HG03135 (cell line): ENCODE data around the gene TEAD3.

ENCODE experiments used
- ATAC-seq: cut with Tn5 transposase; IDR thresholded peaks from one replicate; pipeline ENCODE4 v1.9.1; 2021; ENCODE audit warnings: mild to moderate bottlenecking, moderate library complexity; ENCODE audit not compliant: unreplicated experiment

TEAD3 gene

GRCh38 chr6:35492974-35493284 lies 4.0 kb downstream of the TEAD3 start:
- no peak for ATAC-seq

DNA sequence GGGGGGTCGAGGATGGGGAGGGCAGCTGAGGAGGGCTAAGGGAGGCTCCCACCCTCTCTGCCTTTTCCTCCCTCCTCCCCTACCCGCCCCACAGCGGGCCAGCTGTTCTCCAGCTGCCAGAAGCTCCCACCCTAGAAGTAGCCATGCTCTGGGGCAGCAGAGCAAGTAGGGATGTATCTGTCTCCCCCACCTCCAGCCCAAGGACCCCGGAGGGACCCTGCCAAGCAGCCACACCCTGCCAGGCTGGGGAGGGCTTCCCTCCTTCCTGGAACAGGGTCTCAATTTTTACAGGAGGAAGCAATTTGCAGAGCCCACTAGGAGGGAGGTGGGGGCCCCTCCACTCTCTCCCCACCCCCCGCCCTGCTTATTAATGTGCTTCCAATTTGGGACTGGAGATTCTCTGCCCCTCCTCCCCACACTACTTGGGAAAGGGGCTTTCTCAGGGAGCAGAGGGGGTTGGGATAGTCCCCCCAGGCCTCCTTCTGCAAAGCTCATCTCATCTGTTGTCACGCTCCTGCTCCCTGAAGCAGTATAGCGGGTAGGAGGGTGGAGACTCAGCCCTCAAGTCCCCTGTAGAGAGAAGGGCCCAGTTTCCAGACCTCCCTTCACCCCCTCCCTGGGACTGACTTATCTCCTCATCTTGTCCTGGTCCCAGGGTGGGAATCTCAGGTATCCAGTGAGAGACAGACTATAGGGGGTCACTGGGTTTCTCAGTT lies 4.5 kb downstream of the TEAD3 start:
- ATAC-seq, result no peak

GRCh38 chr6:35491558-35492257 lies 5.2 kb downstream of the TEAD3 start:
- no peak for ATAC-seq

DNA sequence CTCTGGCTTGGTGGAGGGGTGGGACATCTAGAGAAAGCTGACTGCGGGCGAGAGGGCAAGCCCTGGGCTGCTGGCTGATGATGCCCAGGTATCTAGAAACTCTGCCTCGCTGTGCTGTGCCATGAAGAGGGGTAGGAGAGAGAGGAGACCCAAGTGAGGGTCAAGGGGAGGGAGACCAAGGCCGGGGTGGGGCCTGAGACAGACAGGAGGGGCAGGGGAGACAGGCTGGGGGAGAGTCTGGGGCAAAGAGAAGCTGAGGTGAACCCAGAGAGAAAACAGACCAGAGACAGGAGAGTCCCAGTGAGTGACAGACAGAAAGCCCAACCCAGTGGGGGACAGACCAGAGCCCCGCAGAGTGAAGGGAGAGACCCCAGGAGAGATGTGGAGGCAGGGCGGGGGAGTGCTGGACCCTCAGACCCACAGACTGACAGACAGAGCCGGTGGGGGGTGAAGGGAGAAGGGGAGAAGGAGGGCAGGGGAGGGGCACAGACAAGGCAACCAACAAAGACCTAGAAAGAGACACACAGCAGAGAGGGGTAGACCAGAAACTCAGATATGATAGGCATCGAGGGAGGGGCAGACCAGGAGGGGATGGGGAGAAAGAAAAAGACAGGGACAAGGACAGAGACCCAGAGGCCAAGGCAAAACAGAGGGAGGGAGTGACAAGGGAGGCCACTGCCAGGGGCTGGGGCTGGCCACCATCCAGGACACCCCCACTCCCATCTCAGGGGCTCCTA lies 5.9 kb downstream of the TEAD3 start:
- ATAC-seq, result no peak

DNA sequence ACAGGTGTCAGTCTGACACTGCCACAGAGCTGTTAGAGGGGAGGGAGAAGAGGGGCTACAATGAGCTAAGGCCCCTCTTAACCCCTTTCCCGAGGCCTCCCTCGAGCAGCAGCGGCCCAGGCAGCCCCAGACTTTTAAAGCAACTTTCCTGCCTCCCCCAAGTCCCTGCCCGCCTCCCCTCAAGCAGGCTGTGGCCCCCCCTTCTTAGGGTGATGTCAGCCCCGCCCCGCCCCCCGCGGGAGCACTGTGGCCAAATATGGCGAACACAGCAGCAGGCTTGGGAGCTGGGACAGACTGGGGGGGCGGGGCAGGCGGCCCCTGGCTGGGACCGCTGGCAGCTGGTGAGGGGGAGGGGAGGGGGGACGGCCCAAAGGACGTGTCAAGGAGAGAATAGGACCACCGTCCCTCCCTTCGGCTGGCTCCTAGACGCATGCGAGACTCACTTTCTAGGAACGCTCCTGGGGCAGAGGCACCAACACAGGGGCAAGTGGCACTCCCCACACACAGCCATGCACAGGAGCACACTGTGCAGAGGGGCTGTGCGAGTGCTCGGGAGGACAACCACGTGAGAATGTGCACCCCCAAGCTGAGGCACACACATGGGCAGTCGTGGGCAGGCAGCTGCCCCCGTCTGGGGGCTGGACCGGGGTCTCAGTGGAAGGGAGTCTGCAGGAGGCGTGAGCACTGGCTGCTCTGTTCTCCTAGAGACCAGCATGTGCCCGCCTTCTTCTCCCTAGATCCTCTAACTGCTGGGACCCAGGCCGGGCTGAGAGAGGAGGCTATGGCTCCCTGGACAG lies 6.7 kb downstream of the TEAD3 start:
- ATAC-seq, result no peak

DNA sequence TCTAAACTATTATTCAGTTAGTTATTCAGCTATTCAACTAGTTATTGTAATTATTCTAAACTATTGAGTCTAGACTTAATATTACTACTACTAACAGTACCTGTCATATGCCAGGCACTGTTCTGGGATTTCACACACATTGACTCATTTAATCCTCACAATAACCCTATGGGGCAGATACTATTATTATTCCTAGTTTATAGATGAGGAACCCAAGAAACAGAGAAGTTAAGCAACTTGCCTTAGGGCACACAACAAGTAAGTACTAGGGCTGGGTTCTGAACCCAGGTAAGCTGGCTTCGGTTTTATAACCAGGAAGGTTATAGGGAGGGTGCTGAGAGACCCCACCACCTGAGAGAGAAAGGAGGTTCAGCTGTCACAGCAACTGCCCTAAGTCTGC lies 7.8 kb downstream of the TEAD3 start:
- ATAC-seq, result no peak

DNA sequence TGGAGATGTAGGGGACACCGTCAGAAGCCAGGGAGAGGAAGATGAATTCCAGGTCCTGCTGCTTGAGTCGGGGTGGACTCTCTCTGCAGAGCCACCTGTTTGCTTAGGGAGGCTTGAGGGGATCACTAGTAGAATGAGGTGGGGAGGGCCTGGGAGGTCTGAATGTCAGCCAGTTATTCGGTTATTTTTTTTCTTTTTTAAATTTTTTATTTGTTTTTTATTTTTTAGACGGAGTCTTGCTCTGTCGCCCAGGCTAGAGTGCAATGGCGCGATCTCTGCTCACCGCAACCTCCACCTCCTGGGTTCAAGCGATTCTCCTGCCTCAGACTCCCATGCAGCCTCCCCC lies 8.4 kb downstream of the TEAD3 start:
- no peak for ATAC-seq

- no peak for ATAC-seq
These were observed 9.0 kb downstream of the TEAD3 start for GRCh38 chr6:35487658-35488516.

- ATAC-seq, result no peak
These were observed 10.6 kb downstream of the TEAD3 start for GRCh38 chr6:35486005-35486925.

DNA sequence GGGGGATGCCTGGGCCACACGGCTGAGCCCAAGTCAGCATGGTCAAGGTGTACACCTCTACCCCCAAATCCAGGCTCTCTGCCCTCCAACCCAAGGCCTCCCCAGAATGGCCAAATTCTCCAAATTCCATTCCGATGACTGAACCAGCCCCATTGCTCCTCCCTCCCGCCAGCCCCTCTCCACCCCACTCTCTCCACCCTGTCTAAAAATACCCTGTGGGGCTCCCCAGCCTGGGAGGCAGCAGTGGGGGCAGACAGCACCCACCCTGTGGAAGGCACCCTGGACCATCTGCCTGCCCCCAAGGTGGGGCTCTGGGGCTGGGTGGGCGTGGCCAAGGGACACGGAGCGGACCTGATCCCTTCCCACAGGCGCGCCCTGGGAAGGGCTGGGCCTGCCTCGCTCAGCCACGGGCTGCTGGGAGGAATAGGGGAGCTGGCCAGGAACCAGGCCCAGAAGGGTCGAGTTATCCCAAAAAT lies 11.4 kb downstream of the TEAD3 start:
- ATAC-seq, result no peak

GRCh38 chr6:35484921-35485392 lies 11.9 kb downstream of the TEAD3 start:
- no peak for ATAC-seq

DNA sequence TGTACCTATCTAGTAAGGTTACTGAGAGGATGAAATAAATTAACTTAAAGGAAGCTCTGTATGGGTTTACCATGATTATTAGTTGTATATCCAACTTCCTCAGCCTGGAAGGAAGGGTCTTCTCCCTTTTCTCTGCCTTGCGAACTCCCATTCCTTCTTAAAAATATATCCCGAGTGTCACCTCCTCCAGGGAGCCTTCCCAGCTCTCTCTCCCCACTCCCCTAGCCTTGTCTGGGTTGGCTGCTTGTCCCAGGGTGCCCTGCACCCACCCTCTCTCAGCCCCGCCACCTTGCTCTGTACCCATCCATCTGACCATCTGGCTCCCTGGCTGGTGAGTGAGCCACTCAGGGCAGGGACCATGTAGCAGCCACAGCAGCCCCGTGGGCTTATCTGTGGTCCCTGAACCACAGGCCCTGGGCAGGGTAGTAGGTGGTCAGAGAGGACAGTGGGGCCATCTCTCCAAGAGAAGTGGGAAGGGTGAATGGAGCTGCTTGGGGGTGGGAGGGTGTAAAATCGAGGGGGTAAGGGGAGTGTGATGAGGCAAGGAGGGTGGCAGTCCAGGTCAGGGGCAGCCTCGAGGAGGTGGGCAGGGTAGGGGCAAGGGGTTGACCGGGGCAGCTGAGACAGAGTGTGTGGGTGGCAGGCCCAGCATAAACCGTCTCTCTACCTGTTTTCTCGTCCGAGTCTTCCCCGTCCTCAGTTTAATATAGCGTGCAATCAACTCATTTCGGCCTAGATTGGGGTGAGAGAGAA lies 12.8 kb downstream of the TEAD3 start:
- ATAC-seq, result no peak

GRCh38 chr6:35483490-35483889 lies 13.4 kb downstream of the TEAD3 start:
- no peak for ATAC-seq

DNA sequence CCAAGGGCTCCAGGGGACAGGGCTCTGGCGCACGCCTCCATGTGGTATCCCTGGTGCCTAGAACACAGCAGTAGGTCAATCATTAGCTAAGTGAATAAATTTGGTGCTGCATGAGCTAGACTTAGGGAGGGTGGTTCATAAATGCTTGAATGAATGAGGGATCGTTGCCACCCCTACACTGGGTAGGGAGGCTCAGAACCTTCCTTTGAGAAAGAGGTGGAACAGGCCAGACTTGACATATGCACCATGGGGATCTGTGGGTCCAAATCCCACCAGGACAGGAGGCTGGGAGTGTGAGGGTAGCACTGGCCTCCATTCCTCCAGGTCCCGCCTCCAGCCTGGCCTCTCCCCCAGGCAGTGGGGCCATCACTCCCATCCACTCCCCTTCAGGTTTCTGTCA lies 13.8 kb downstream of the TEAD3 start:
- ATAC-seq, result no peak

DNA sequence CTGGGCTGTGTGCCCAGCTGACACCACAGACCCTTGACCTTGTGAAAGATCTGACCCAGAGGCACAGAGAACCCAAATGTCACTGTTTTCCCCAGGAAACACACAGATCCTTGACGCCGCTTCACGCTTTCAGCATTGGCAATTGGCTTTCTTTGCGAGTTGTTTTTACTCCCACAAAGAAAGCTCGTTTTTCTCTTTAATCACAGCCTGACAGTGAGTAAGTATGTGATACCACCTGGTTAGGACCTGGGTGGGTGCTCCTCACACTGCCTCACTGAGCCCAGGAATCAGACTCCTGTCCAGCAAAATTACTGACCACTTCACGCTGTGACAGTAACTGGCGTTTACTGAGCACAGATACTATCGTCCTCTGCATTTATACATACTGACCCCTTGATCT lies 15.7 kb downstream of the TEAD3 start:
- no peak for ATAC-seq

DNA sequence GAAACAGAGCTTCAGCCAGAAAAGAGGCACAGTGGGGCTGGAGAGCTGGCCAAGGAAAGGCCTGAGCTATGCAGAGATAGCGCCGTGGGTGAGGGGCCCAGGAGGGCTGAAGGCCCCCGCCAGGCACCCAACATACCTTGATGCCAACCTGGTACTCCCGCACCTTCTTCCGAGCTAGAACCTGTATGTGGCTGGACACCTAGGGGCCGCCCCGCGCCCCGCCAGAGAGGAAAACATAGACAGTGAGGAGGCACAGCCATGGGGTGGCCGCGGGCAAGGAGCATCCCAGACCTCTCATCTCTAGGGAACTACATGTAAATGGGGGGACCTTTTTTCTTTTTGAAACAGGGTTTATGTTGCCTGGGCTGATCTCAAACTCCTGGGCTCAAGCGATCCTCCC lies 16.7 kb downstream of the TEAD3 start:
- no peak for ATAC-seq

DNA sequence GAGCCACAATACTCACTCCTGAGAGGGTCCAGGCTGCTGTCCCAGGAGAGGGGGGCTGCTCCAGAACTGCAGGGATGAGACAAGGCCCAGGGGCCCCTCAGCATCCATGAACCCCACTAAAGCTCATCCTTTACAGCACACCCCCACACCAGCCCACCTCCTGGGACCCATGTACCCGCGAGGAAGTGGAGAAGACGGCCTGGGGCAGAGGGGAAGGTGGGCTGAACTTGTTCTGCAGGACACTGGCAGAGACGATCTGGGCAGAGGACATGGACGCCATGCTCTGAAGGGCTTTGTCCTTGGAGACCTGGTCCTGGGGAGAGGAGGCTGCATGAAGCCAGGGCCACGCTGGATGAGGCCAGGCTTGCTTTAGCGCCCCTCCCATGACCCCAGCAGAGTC lies 18.6 kb downstream of the TEAD3 start:
- no peak for ATAC-seq

GRCh38 chr6:35477551-35478179 lies 19.2 kb downstream of the TEAD3 start:
- no peak for ATAC-seq
